Measurements from ENCODE around the gene SLFNL1. TPM values are rescaled to one million over a fixed set of nuclear protein-coding genes. Genes with fewer than 3 reads are reported as not detected.

SLFNL1 gene
- total and polyA plus RNA-seq, 2 experiments from 2014 or later = 0.11 to 0.21 TPM

DNA sequence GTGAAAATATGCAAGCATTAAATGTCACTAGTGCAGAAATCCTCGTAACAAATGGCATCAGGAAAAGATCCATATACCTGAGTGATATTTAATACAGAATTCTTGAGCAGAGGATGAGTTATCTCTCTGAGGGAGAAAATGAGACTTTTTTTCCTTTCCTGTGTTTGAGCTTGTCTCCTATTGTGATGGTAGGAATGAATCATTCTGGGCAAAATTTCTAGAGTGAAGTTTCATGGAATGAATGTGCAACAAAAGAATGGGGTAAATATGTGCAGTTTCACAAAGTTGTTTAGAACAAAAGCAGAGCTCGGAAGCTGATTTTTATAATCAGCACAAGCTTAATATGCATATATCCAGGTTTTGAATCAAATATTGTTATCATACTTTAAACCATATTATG is 37.5 kb downstream of the SLFNL1 start:
- peaks cover 45% of the 10 kb centered on the region for H3K4me1 ChIP-seq (ENCODE audit: insufficient read depth)
- no peak overlapping the region for H2AFZ ChIP-seq
- peaks cover 31% of the 10 kb centered on the region for H3K36me3 ChIP-seq (ENCODE audit: low read depth)
- H3K9me2 ChIP-seq (ENCODE audit: insufficient read depth) = no peaks in the 10 kb centered on the region
- peak overlapping the region; percentile 35; the same call in 1 of the 2 replicates for H3K9ac ChIP-seq
- H3K4me3 ChIP-seq = no peak overlapping the region
- DNase-seq = peak; percentile 79
- no peaks in the 10 kb centered on the region for H4K20me1 ChIP-seq (ENCODE audit: insufficient read depth)
- TF ChIP-seq EZH2 (IDR thresholded peaks at IDR 0.05; ENCODE audit: insufficient read depth, poor library complexity, severe bottlenecking) = no peak
- TF ChIP-seq EZH2phosphoT487 (IDR thresholded peaks at IDR 0.05; ENCODE audit: insufficient read depth, low read depth) = no peak
- peaks cover 35% of the 10 kb centered on the region for H3F3A ChIP-seq (ENCODE audit: insufficient read depth)
- 46 to 52% methylated on average over 2 of the region's 2 CpGs for WGBS, 2 experiments (ENCODE audit: low coverage in 1 of 2, low lambda C conversion rate in 2 of 2, missing lambda C conversion rate in 2 of 2)
- peak overlapping the region; percentile 51 for H3K4me2 ChIP-seq (ENCODE audit: unreplicated experiment)
- peaks cover 61% of the 10 kb centered on the region for H3K79me2 ChIP-seq (ENCODE audit: insufficient read depth)
- in situ Hi-C loops (cut with MboI) = no loop called here
- H3K27me3 ChIP-seq (replicated peaks; ENCODE audit: insufficient read depth) = no peaks in the 10 kb centered on the region
- H3K27ac ChIP-seq = peak overlapping the region; percentile 58
- H3K9me3 ChIP-seq (ENCODE audit: low read depth) = no peaks in the 10 kb centered on the region

DNA sequence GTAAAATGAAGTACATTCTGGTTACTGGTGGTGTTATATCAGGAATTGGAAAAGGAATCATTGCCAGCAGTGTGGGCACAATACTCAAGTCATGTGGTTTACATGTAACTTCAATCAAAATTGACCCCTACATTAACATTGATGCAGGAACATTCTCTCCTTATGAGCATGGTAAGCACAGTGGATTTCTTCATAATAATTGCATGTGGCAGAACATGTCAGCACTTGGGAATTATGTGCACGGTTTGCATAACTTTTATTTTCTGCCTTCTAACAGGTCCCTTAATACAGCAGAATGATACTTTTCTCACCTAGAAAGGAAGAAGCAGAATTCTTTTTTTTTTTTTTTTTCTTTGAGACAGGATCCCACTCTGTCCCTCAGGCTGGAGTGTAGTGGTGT is 38.2 kb downstream of the SLFNL1 start:
- no peaks in the 10 kb centered on the region for H3K9me2 ChIP-seq (ENCODE audit: insufficient read depth)
- H3K4me1 ChIP-seq (ENCODE audit: insufficient read depth) = peaks cover 45% of the 10 kb centered on the region
- H2AFZ ChIP-seq = no peak overlapping the region
- no peaks in the 10 kb centered on the region for H3K9me3 ChIP-seq (ENCODE audit: low read depth)
- DNase-seq = peak; percentile 34
- H3K9ac ChIP-seq = no peak overlapping the region
- in situ Hi-C loops (cut with MboI) = no loop called here
- H3K36me3 ChIP-seq (ENCODE audit: low read depth) = peaks cover 23% of the 10 kb centered on the region
- no peak for TF ChIP-seq EZH2 (IDR thresholded peaks at IDR 0.05; ENCODE audit: insufficient read depth, poor library complexity, severe bottlenecking)
- H3K4me2 ChIP-seq (ENCODE audit: unreplicated experiment) = peak overlapping the region; percentile 16
- H3K79me2 ChIP-seq (ENCODE audit: insufficient read depth) = peaks cover 61% of the 10 kb centered on the region
- peak overlapping the region; percentile 58 for H3K27ac ChIP-seq
- peaks cover 41% of the 10 kb centered on the region for H3F3A ChIP-seq (ENCODE audit: insufficient read depth)
- 17 to 29% methylated on average over 1 of the region's 1 CpG for WGBS, 2 experiments (ENCODE audit: low coverage in 1 of 2, low lambda C conversion rate in 2 of 2, missing lambda C conversion rate in 2 of 2)
- no peaks in the 10 kb centered on the region for H3K27me3 ChIP-seq (replicated peaks; ENCODE audit: insufficient read depth)
- H4K20me1 ChIP-seq (ENCODE audit: insufficient read depth) = no peaks in the 10 kb centered on the region
- no peak overlapping the region for H3K4me3 ChIP-seq

DNA sequence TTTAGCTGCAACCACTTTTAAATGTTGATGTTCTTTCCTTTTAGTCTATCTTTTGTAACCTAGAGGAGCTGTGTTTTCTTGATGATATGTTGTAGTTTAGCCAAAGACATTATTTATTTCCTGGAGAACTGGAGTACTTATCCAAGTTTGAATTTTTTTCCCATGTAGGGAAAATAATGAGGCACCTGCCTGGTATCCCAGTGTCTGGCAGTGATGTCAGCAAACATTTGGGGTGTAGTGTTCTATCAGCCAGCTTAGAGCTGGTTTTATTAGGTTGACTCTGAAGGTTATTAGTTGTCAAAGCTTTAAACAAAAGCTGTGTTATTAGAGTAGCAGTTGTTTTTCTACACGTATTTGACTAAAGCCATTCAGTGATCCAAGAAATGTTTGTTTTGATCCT is 38.8 kb downstream of the SLFNL1 start:
- no peaks in the 10 kb centered on the region for H4K20me1 ChIP-seq (ENCODE audit: insufficient read depth)
- no peak for TF ChIP-seq EZH2phosphoT487 (IDR thresholded peaks at IDR 0.05; ENCODE audit: insufficient read depth, low read depth)
- no peak for TF ChIP-seq EZH2 (IDR thresholded peaks at IDR 0.05; ENCODE audit: insufficient read depth, poor library complexity, severe bottlenecking)

DNA sequence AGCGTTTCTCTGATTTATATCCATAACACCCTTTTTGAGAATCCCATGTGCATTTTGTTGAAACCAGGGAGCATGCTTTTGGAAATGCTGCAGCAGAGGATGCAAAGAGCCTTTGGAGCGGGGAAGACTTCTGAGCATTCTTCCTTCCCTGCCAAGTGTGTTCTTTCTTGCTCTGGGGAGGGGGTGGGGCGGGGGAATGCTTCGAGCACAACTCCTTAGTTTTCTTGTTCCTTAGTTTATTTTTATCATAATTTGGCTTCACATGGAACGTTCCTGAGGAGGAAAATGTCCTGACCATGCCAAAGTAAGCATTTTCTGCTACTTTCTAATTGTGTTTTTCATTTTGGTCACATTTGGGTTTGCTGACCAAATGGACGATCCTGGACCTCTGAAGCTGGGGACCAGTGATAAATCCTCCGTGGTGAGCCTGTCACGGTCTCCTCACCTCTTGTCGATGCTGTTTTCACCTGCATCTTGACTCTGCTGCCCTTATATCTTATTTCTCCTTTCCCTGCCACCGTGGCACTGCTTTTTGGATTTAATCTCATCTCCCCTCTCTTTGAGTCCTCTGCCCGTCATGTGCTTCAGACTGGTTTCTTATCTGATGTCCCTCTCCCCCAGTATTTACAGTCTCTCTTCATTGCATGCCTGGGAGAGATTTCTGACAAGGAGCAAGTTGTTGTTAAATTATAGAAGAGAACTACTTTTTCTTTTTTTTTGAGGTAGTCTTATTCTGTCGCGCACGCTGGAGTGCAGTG is 39.7 kb downstream of the SLFNL1 start:
- no peak overlapping the region for H2AFZ ChIP-seq
- H3K4me2 ChIP-seq (ENCODE audit: unreplicated experiment) = peak overlapping the region; percentile 74
- H3F3A ChIP-seq (ENCODE audit: insufficient read depth) = peaks cover 51% of the 10 kb centered on the region
- WGBS, 2 experiments (ENCODE audit: low coverage in 1 of 2, low lambda C conversion rate in 2 of 2, missing lambda C conversion rate in 2 of 2) = 63 to 65% methylated on average over 14 of the region's 14 CpGs
- TF ChIP-seq EZH2 (IDR thresholded peaks at IDR 0.05; ENCODE audit: insufficient read depth, poor library complexity, severe bottlenecking) (no peak), EZH2phosphoT487 (IDR thresholded peaks at IDR 0.05; ENCODE audit: insufficient read depth, low read depth) (no peak)
- DNase-seq = peak; percentile 15
- in situ Hi-C loops (cut with MboI) = no loop called here
- H3K27me3 ChIP-seq (replicated peaks; ENCODE audit: insufficient read depth) = no peaks in the 10 kb centered on the region
- no peaks in the 10 kb centered on the region for H4K20me1 ChIP-seq (ENCODE audit: insufficient read depth)
- H3K4me1 ChIP-seq (ENCODE audit: insufficient read depth) = peaks cover 45% of the 10 kb centered on the region
- H3K36me3 ChIP-seq (ENCODE audit: low read depth) = peaks cover 16% of the 10 kb centered on the region
- peak overlapping the region; percentile 84 for H3K4me3 ChIP-seq
- H3K9me2 ChIP-seq (ENCODE audit: insufficient read depth) = no peaks in the 10 kb centered on the region
- H3K9me3 ChIP-seq (ENCODE audit: low read depth) = no peaks in the 10 kb centered on the region
- no peak overlapping the region for H3K9ac ChIP-seq
- no peak overlapping the region for H3K27ac ChIP-seq
- peaks cover 61% of the 10 kb centered on the region for H3K79me2 ChIP-seq (ENCODE audit: insufficient read depth)

More for the DNA sequence above, 38.8 kb downstream of the SLFNL1 start:
- no peaks in the 10 kb centered on the region for H3K9me3 ChIP-seq (ENCODE audit: low read depth)
- H3K4me3 ChIP-seq = no peak overlapping the region
- H3K79me2 ChIP-seq (ENCODE audit: insufficient read depth) = peaks cover 61% of the 10 kb centered on the region
- H3K4me2 ChIP-seq (ENCODE audit: unreplicated experiment) = peak overlapping the region; percentile 16
- peaks cover 20% of the 10 kb centered on the region for H3K36me3 ChIP-seq (ENCODE audit: low read depth)
- in situ Hi-C loops (cut with MboI) = no loop called here
- peaks cover 45% of the 10 kb centered on the region for H3F3A ChIP-seq (ENCODE audit: insufficient read depth)
- peak overlapping the region; percentile 58; the same call in 1 of the 2 replicates for H3K27ac ChIP-seq
- DNase-seq = no peak
- H3K9me2 ChIP-seq (ENCODE audit: insufficient read depth) = no peaks in the 10 kb centered on the region
- peaks cover 45% of the 10 kb centered on the region for H3K4me1 ChIP-seq (ENCODE audit: insufficient read depth)
- H3K9ac ChIP-seq = no peak overlapping the region
- no peaks in the 10 kb centered on the region for H3K27me3 ChIP-seq (replicated peaks; ENCODE audit: insufficient read depth)
- 32 to 40% methylated on average over 1 of the region's 1 CpG for WGBS, 2 experiments (ENCODE audit: low coverage in 1 of 2, low lambda C conversion rate in 2 of 2, missing lambda C conversion rate in 2 of 2)
- H2AFZ ChIP-seq = no peak overlapping the region
